NCI-H187 (cell line): ENCODE measurements around the gene MFAP2.
A peak's percentile ranks its signal among the peaks of the same experiment; 100 is the strongest.

Source experiments
- DNase-seq, 2 experiments: peaks; one replicate each; lab custom pipeline; 2025; lab: John Stamatoyannopoulos, UW

MFAP2 gene, protein sequence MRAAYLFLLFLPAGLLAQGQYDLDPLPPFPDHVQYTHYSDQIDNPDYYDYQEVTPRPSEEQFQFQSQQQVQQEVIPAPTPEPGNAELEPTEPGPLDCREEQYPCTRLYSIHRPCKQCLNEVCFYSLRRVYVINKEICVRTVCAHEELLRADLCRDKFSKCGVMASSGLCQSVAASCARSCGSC

DNA sequence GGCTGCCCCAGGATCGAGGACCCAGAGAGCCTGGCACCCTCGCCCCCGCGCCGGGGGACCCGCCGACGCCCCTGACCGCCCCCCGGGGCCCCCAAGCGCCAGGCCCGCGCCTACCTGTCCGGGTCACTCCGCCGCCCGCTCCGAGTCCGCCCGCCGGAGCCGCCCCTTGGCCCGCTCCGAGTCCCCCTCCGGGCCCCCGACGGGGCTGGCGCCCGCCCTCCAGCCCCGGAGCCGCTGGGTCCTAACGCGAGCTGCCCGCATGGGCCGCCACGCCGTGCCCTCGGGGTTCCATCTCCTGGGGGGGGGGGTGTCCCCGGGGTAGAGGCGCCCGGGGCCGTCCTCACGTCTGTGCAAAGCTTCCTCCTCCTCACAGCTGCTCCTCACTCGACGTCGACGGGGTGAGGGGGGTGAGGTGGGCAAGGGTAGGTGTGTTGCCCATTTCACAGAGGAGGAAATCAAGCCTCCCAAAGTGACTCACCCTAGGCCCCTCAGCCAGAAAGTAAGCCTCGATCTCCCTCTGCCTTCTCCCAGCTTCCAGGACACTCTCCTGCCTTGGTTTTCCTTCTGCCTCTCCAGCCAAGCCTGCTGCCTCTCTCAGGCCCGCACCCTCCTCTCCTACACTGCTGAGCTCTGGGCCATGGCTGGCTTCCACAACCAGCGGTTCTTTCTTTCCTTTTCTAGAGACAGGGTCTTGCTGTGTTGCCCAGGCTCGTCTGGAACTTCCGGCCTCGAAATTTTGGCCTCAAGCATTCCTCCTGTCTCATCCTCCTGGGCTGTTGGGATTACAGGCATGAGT lies at the start of gene MFAP2:
Gene MFAP2 (minus strand): TSS at position 148 of the 796 bp plus-strand sequence. CDS start 2,347 bp downstream, outside the sequence.
- no peak for DNase-seq

DNA sequence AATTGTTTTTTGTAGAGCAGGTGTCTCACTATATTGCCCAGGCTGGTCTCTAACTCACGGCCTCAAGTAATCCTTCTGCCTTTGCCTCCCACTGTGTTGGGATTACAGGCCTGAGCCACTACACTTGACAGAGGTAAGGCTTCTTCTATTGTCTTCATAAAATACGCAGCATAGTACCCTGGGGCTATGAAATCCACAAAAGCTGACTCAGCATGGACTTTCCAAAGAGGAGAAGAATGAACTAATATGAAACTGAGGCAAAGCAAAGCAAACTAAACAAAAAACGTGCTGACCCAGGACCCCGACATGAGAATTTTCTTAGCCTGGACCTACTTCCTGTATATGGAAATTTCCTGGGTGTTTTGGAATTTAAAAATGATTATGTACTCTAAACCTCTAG lies 49.8 kb upstream of the MFAP2 start:
- no peak for DNase-seq

DNA sequence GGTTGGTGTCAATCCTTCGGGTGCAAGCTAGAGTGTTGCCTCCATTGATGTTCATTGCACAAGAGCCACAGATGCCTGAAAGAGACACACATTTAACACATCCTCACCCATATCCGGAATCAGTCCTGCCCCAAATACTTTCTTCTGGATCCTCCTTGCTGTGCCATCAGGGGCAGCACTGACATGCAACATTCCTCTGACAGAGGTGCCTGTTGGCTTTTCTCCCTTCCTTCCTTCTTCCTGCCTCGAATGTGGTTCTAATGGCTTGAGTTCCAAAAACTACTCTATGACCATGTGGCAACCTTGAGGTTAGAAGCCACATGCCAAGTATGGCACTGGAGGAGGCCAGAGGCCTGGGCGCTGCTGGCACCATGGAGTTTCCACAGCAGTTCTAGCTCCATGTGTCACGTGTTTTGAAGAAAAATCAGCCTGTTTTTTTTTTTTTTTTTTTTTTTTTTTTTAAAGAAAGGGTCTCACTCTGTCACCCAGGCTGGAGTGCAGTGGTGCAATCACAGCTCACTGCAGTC lies 48.3 kb upstream of the MFAP2 start:
- no peak for DNase-seq

DNA sequence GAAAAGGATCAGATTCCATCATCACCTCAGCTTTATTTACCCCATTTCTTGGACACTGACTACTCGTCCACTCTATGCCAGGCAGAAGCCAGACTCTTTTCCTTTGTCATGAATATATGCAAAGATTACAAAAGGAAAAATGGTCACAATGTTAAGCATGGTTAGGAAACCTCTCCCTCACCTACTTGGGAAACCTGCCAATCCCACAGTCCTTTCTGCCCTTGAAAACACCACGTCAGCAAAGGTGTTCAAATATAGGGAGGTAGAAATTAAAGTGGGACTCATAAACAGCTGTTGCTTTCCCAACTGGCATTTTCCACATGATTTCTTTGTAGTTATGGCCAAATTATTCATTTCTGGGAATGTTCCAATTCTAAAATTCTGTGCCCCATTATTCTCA lies 47.5 kb upstream of the MFAP2 start:
- DNase-seq = no peak

DNA sequence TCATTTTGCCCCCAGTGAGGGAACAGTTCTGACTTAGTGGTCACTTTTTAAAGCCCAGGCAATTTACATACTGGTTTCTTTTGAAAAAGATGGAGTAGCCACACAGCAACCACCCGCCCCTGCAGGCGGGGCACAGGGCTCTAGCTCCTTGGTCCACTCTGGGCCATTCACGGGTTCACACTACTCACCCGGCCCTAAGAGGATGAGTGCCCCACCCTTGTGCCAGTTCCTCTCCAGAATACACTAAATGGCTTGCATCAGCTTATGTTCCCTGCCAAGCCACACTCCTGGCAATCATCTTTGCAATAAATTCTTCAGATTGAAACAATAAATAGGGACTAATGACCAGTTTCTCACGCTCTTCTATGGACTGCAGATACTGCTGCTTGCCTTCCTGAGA lies 47.0 kb upstream of the MFAP2 start:
- no peak for DNase-seq

DNA sequence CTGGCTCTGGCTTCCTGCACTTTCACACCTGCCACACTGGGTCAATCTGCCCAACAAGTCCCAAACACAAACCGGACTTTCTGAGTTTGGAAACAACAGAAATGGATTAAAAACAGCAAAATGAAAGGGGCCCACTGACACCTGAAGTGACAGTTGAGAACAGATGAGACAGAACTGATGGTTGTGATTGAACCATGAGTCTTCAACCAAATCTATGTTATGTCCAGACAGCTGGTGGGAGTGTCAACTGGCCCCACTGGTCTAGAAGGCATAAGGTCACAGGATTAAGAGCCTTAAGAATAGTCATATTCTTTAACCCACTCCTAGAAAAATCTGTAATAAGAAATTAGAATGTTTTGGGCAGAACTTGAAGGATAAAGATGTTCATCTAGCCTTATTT lies 44.3 kb upstream of the MFAP2 start:
- no peak for DNase-seq

DNA sequence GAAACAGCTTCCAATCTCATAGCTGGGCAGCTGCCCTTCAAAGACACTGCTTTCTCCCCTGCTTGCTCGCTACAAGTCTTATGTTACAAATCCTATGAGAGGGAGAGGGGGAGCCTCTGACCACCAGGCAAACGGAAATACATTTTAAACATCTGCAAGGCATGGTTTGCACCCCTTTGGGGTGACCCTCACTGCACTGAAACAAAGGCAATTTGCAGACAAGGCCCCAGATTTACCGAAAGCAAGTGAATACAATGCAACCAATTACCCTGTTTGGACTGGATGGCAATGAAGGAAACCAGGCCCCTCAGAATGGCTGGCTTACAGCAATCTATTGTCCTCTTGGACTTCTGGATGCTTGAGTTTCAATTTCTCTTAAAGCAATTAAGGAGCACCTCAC lies 43.2 kb upstream of the MFAP2 start:
- no peak for DNase-seq

DNA sequence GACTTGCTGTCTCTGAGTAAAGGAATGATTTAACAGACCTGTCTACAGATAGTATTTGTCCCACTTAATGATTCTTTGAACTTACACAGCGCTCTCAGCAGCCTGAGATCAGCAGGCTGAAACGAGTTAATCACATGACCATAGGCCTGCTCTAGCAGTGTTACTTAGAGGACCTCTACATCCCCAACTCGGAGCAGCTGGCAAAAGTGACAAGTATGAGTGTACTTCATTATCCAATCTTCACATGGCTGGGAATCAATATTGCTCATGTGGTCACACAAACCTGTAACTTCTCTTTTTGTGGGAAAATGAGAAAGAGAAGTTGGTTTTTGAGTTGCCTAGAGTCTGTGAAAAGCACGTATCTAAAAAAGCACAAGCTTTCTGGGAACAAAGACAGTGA lies 42.7 kb upstream of the MFAP2 start:
- DNase-seq = no peak

DNA sequence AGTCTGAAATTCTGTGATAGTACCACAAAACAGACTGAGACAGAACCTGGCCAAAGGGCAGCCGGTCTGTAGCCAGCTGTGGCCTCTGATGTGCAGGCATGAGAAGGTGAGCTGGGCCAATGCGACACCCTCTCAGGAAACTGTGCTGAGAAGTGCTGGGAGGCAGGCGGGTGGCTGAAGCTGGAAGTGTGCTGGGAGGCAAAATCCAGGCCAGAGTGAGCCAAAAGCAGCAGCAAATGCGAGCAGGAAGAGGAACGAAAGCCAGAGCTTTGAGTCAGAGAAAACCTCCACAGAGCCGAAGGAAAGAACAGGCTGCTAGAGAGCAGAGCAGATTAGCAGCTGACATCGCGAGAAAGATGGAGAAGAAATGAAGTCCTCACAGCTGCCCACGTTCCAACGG lies 41.5 kb upstream of the MFAP2 start:
- DNase-seq = no peak

DNA sequence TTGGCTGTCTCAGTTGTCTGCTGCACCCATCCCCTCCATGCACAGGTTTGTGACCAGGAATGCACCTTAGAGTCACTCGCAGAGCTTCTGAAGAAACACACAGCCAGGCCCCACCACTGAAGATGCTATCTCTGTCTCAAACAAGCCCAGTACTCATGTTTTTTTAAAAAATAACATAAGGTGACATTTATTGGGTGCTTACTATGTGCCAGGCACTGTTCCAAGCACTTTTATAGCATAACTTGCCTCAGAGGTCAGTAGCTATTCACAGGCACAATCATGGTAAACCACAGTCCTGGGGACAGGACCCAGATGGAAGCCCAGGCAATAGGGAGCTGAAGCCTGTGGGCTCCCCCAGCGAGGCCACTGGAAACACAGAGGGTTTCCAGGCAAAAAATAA lies 40.1 kb upstream of the MFAP2 start:
- DNase-seq = no peak

DNA sequence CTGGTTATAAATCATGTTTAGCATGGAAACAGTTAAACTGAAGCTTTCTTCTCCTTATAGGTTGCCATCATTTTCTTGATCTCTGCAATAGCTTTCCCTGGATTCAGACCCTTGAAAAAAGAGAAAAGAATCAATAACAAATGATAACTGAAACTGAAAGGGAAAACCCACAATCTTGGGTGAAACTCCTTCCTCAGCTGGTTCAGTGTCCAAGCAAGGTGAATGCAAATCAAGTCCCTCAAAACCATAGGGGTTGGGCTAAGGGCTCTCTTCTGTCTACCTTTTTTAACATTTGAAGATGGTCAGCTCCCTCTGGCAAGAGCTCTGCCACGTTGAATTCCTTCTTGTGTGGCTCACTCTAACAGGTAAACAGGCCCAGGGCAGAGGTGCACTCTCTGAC lies 38.4 kb upstream of the MFAP2 start:
- no peak for DNase-seq

DNA sequence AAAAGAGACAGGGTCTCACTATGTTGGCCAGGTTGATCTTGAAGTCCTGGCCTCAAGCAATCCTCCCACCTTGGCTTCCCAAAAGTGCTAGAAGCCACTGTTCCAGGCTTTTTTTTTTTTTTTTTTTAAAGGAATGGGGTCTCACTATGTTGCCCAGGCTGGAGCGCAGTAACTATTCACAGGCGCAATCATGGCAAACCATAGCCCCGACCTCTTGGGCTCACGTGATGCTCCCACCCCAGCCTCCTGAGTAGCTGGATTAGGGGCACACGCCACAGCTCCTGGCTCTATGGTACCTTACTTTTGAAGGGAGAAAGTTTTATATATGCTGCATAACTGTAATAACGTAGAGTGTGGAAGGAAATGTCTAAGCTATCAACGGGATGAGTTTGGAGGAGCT lies 37.0 kb upstream of the MFAP2 start:
- no peak for DNase-seq

DNA sequence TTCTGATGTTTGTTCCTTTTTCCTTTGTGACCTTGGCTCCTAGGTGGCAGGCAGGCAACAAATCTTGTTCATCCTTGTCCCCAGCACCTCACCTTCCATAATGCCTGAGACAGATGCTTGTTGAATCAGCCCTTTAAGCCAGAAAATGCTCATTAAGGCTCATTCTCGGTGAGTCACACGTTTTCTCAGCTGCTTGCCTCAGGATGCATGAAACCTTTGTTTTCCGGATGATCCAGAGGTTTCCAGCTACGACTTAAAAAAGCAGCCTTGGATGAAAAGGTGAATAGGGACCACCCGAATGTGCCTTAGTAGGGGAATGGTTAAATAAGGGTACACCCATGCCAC lies 35.9 kb upstream of the MFAP2 start:
- no peak for DNase-seq

DNA sequence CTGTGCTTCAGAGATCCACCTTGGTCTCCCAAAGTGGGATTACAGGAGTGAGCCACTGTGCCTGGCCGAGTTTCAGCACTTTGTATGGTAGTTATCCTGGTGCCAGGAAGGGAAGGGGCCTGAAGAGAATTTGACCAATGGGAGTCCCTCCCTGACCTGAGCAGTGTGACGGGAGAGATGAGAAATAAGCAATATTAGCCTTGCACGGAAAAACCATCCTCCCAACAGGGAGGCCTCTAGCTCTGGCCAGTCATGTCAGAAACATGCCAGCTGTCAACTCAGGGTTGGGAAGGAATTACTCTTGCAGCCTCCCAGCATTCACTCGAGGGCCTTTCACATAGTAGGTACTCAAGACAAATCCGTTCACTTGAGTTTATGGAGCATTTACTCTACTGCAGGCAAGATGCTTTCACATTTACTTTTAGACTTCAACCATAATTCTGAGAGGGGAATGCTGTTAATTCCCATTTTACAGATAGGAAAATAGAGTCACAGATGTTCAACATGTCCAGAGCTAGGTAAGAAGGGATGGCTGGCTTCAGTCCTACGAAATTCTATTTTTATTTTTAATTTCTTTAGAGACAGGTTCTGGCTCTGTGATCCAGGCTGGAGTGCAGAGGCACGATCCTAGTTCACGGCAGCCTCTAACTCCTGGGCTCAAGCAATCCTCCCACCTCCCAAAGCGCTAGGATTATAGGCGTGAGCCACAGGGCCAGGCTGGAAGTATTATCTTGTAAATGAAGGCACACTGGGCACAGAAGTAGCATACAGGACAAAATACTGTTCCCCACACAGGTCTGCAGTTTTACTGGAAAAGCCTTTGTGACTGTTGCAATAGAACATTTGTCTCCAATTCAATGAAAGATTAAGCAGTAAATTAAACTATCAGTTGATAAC lies 34.5 kb upstream of the MFAP2 start:
- no peak for DNase-seq

DNA sequence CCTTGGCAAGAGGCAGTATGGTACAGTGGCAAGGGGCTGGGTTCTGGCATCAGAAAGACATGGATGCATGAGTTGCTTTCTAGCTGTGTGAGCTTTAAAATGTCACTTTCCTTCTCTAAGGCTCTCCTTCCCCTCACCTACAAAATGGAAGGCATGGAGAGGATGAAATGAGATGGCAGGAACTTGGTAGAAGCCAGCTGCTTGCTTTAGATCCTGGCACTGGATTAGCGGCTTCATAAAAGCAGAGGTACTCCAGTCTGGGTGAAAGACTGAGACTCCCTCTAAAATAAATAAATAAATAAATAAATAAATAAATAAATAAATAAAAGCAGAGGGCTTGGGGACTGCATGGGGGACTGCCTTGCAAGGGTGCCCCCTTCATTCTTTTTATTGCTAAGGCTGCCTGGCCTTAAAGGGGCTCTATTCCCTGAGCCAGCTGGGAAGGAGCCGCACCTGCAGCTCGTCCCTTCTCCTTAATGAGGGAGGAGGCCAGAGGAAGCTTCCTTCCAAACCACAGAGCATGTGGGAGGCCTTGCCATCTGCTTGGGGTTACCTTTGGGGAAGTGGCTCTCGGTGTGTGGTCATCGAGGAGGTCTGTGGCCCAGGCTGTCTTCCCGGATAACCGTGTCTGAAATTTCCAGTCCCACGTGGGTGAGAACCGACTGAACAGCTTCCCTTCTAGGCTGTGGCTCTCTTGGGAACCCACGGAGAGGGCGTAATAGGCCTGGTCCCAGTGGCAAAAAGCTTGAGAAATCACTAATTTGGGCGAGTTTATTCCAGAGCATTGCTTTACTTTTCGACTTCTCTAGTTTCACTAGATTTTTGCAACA lies 33.3 kb upstream of the MFAP2 start:
- DNase-seq = no peak

DNA sequence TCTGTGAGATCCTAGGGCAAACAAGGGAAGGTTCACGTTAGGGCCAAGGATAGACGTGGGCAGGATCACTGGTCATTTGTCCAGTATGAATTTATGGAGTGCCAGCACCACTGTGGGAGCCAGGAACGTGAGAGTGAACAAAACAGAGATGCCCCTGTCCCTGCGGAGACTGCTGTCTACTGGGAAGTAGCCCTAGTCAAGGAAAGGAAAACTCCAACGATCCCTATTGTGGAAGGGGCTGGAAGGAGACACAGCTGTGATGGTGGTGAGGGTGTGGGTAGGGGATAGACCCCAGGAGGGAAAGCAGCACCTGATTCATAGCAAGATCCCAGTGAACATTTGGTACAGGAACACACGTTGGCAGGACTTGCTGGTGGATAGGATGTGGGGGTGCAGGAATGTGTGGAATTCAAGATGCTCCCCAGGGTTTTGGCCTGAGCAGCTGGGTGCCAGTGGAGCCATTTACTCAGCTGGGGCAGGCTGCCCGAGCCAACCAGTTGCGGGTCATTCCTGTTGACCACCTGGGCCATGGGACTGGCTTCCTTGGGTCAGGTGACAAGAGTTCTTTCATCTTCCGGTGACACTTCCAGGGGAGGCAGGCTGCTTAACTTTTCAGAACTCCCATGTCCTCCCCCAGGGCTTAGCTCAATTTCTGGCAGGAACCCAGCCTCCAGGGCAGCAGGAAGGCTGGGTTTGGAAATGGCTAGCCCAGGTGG lies 32.5 kb upstream of the MFAP2 start:
- no peak for DNase-seq

DNA sequence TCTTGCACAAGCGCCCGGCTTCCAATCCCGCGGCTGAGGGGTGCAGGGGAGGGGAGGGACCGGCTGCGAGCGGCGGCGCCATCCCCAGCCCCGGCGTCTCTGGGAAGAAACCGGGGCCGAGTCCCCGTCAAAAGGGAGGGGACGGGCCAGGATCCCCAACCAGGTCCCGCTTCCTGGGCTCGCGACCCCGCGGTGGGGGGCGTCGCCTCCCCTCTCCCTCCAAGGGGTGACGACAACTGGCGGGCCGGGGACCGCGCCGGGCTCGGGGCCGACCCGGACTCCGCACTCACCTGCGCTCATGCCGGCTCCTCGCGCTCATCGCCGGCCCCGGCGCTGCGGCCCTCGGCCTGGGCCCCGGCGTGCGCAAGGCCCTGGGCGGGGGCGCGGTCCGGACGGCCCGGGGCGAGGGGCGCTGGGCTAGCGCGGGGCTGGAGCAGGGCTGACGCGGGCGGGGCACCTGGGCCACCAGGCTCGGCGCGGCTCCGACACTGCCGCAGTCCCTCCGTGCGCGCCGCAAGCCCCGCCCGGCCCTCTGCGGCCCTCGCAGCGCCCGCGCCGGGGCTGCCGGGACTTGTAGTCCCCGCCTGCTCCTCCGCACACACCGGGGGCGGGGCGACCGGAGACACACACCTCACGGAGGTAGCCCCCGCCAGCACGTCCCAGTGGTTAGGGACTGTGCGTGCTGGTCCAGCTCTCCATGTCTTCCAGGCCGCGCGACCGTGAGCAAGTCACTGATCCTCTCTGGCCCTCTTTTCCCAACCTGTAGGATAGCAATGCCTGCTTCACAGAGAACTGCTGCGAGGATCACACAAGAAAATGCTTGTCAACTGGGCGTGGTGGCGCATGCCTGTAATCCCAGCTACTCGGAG lies 31.3 kb upstream of the MFAP2 start, which contains the start of gene ATP13A2:
Gene ATP13A2 (minus strand): TSS at position 490 of the 869 bp plus-strand sequence. CDS start 190 bp downstream, at position 300.
- peak; percentile 31 to 84 for DNase-seq

DNA sequence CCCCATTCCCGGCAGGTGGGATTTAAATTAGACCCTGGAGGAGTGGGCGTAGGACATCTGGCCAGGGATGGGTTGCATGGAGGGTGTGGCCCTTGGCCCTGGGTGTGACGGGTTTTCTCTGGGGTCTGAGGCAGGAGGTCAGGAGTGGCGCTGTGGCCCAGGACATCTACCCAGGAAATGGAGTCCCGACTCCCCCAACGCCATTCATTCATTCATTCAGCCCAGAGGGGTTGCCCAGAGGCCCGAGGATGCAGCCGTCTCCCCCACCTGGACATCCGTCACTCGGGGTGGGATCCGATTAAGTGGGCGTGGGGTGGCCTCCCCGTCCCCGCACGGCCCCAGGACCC lies 30.6 kb upstream of the MFAP2 start:
- DNase-seq = no peak

DNA sequence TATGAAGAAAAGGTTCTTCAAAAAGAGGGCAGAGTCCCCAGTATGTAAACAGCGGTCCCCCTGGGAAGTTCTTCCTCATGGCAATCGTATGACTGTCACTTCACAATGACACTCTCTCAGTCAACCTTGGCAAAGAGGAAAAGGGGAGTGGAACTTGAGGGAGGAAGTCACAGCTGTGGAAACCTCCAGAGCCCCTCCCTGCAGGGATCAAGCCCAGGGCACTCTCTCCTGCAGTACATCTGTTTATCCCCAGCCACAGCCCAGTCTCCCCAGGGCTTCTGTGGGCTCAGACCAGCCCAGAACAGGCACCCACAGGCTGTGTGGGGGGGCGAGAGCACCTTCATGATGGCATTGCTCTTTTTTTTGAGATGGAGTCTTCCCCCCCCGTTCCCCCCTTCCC lies 29.3 kb upstream of the MFAP2 start:
- DNase-seq = no peak

DNA sequence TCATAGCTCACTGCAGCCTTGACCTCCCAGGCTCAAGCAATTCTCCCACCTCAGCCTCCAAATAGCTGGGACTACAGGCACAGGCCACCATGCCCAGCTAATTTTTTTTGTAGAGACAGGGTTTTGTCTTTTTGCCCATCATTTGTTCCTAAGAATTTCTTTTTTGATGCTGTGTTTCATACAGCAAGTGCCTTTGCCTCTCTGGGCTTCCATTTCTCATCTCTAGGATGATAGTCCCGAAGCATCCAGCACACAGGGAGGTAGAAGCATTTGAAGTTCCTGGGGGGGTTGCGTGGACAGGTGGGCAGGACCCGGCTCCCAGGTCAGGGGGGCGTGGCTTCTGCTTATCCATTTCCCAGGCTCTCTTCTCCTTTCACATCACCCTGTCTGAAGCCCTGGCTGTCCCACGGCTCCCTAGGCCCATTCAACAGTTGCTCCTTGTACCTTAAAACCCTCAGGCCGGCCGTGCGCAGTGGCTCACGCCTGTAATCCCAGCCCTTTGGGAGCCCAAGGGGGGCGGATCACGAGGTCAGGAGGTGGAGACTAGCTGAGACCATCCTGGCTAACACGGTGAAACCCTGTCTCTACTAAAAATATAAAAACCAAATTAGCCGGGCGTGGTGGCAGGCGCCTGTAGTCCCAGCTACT lies 27.9 kb upstream of the MFAP2 start:
- no peak for DNase-seq
